ENCODE measurements around the gene NECAB3.

DNA sequence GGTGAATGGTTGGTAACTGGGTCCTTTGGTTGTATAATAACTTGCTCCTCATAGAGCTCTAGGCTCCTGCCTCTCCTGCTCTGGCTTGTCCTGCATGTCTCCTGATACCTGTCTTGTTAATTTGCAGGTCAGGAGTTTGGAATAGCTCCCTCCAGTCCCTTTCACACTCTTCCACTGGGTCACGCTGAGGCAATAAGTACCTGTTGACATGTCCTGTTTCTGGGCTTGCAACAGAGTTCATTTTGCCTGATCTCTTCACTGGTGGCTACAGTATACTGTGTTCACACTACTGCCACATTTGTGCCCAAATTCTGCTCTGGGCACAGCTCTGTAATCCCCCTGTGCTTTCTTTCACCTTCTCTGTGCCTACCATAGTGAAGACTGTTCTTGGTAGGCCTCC is 37.5 kb downstream of the NECAB3 start:
- TF ChIP-seq, protein P1, sequence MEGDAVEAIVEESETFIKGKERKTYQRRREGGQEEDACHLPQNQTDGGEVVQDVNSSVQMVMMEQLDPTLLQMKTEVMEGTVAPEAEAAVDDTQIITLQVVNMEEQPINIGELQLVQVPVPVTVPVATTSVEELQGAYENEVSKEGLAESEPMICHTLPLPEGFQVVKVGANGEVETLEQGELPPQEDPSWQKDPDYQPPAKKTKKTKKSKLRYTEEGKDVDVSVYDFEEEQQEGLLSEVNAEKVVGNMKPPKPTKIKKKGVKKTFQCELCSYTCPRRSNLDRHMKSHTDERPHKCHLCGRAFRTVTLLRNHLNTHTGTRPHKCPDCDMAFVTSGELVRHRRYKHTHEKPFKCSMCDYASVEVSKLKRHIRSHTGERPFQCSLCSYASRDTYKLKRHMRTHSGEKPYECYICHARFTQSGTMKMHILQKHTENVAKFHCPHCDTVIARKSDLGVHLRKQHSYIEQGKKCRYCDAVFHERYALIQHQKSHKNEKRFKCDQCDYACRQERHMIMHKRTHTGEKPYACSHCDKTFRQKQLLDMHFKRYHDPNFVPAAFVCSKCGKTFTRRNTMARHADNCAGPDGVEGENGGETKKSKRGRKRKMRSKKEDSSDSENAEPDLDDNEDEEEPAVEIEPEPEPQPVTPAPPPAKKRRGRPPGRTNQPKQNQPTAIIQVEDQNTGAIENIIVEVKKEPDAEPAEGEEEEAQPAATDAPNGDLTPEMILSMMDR (IDR thresholded peaks at IDR 0.05), result no peak
- TF ChIP-seq POLR2A (IDR thresholded peaks at IDR 0.05) (no peak), POLR2AphosphoS5 (IDR thresholded peaks at IDR 0.05) (no peak), EP300 (IDR thresholded peaks at IDR 0.05; ENCODE audit: low read depth) (no peak)

Measured in transverse colon (tissue), 4 donors.